Measurements from ENCODE around the gene NOS3.

- TF ChIP-seq CTCF (IDR thresholded peaks at IDR 0.05) (no peak), POLR2A (IDR thresholded peaks at IDR 0.05) (no peak)
Observed at GRCh38 chr7:150967349-150967748, 23.5 kb upstream of the NOS3 start.

Data from prostate gland (tissue), 2 donors.